Suppressor macrophage treated with lipopolysaccharide for 1 hour (primary cell): ENCODE data around the gene LINGO3.
"Not testable (repeated sequence)": the region's sequence is repeated elsewhere in the genome, so short reads cannot be mapped to it uniquely, and the experiment has no call there.

Experiments
- DNase-seq, 3 donors: peaks; one replicate each; pipeline ENCODE4 v3.0.0-alpha.2; 2020 to 2022

Gene LINGO3

GRCh38 chr19:2308114-2308556, at the start of gene LINGO3:
Gene LINGO3 (minus strand): TSS chr19:2308154. CDS start chr19:2291776, 16,378 bp downstream.
- peak in 1 of 3 donors; percentile 47 for DNase-seq

- DNase-seq = no peak
These were observed 48.2 kb upstream of the LINGO3 start for GRCh38 chr19:2356036-2356646.

- no peak for DNase-seq
These were observed 47.4 kb upstream of the LINGO3 start for GRCh38 chr19:2355168-2356035.

- DNase-seq = no peak
These were observed 46.7 kb upstream of the LINGO3 start for GRCh38 chr19:2354670-2355069.

GRCh38 chr19:2353887-2354592, 46.1 kb upstream of the LINGO3 start:
- no peak for DNase-seq

- DNase-seq = no peak
These were observed 45.4 kb upstream of the LINGO3 start for GRCh38 chr19:2353159-2353886.

GRCh38 chr19:2352121-2352520, 44.2 kb upstream of the LINGO3 start:
- no peak for DNase-seq

GRCh38 chr19:2351591-2351990, 43.6 kb upstream of the LINGO3 start:
- no peak for DNase-seq

- no peak for DNase-seq
These were observed 42.7 kb upstream of the LINGO3 start for GRCh38 chr19:2350656-2351055.

- DNase-seq = not testable (repeated sequence)
These were observed 41.9 kb upstream of the LINGO3 start for GRCh38 chr19:2349818-2350217.

- DNase-seq = no peak
These were observed 38.1 kb upstream of the LINGO3 start for GRCh38 chr19:2345794-2346663.

GRCh38 chr19:2345076-2345475, 37.1 kb upstream of the LINGO3 start:
- DNase-seq = no peak

- DNase-seq = no peak
These were observed 36.5 kb upstream of the LINGO3 start for GRCh38 chr19:2344381-2344870.

GRCh38 chr19:2343289-2343982, 35.5 kb upstream of the LINGO3 start:
- DNase-seq = no peak

GRCh38 chr19:2342656-2343288, 34.8 kb upstream of the LINGO3 start:
- no peak for DNase-seq

GRCh38 chr19:2341982-2342381, 34.0 kb upstream of the LINGO3 start:
- DNase-seq = no peak

GRCh38 chr19:2341244-2341751, 33.3 kb upstream of the LINGO3 start:
- DNase-seq = no peak

- no peak for DNase-seq
These were observed 32.7 kb upstream of the LINGO3 start for GRCh38 chr19:2340496-2341243.

- DNase-seq = no peak
These were observed 31.8 kb upstream of the LINGO3 start for GRCh38 chr19:2339644-2340310.
